Eye (tissue), 1 donor: ENCODE measurements around the gene ZNF175.

ENCODE experiments used
- DNase-seq: peaks from one replicate; pipeline ENCODE4 v3.0.0-alpha.2; 2015

The ZNF175 gene

DNA sequence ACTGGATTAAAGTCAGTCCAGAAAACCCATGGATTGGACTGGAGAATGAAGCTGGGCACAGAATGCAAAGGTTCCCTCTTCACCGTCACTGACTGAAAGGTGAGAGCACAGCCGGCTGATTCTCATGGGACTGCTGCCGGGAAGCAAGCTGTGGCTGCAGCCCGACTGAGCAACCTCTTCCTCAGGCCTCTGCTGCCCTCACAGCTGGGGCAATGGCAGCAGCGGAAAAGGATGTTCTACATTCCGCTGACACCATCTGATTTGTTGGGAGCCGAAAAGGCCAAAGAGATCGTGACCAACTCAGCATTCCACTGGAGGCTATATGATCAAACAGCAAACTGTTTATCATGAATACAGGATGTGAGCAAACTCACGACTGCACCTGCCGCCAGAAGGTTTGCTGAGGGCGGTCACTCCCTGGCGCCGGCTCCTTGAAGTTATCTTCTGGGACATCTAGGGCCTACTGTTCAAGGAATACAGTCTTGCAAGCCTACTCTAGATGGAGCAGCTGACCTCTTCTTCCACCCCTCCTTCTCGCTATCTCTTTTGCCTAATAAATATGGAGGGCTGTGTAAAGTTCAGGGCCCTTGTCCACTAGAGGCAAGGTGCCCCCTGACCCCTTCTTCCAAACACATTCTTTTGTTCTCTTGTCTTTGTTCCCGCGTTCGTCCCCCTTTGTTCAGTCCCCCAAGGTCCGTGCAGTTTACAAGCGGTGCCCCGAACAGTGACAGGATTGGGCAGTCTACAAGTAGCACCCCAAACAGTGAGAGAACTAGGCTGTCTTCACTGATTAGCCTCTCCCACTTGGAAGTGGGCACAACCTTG is 20.0 kb upstream of the ZNF175 start:
- no peak for DNase-seq

GRCh38 chr19:51551673-51552432 is 19.2 kb upstream of the ZNF175 start:
- no peak for DNase-seq

DNA sequence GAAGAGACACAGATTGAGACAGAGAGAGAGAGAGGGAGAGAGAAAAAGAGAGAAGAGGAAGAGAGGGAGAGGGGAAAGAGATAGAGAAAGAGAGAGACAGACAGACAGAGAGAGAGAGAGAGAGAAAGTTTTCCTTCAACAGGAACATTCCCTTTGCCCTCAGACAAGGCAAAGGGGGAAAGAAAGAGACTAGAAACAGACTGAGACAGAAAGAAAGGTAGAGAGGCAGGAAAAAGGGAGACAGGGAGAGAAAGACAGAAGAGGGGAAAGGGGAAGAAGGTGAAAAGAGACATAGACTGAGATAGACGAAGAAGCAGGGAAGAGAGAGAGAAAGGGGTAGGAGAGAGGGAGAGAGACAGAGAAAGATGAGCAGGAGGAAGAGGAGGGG is 18.5 kb upstream of the ZNF175 start:
- no peak for DNase-seq

DNA sequence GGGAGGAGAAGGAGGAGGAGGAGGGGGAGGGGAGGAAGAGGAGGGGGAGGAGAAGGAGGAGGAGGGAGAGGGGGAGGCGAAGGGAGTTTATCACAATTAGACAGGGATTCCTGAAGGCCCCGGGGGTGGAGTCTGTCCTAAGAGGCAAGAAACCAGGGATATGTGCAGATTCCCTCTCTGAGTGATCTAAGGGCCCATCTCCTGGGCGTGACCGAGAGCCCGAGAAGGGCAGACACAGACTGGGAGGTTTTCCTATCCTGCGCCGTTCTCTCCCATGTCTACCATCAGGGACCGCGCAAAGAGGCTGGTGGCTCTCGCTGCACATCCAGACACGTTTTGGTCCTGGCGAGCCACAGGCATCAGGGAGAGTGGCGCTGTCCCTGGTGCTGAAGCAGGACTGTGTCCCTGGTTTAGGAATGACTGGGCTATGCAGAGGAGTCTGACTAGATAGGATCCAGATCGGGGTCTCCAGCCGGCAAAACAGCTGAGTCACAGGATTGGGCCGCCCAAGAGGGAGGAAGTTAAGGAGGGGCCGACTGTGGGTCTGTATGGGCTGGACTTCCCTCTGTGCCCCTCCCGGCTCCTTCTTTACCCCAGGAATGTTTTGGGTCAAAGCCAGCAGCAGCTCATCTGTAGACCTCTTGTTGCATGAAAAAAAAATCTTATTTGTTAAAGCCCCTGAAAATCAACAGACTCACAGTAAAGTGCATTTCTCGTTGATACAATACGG is 17.9 kb upstream of the ZNF175 start:
- DNase-seq, result peak; percentile 93

- no peak for DNase-seq
Observed at GRCh38 chr19:51559240-51559639, 11.8 kb upstream of the ZNF175 start.

DNA sequence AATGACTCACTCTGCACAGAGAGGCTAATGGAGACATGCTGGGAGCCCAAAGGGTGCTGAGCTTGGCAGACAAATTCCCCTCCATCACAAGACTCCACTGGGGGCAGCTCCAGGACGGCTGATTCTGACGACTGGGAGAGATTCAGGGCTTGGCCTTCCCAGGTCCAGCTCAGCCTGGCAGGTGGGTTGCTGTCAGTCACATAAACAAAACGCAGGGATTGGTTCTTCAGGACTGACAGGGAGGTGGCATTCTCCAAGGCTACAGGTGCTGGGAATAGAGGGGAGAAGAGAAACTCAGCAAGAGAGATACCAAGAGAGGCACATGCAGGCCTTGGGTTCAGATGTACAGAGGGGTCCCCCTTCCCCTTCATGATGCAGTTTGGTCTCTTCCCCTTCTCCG is 10.7 kb upstream of the ZNF175 start:
- DNase-seq, result no peak

- DNase-seq, result no peak
Observed at GRCh38 chr19:51564791-51565190, 6.3 kb upstream of the ZNF175 start.

DNA sequence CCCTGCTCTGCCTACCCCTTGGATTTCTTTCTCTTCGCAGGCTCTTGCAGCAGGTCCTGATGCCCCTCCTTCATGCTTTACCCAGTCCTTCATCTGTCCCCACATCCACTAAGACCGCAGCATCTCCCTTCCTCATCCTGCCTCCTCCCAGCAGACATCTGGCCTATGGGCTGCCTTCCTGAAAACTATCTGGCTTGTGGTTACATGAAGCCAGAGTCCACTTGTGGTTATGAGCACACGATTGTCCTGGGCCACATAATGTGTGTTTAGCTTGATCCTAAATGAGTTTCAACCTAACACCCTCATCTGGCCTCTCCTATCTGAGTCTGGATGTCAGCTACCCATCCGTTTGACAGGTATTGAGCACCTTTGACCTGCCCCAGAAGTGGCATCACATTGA is 5.5 kb upstream of the ZNF175 start:
- DNase-seq, result no peak

GRCh38 chr19:51566489-51567100 is 4.5 kb upstream of the ZNF175 start:
- DNase-seq, result no peak

DNA sequence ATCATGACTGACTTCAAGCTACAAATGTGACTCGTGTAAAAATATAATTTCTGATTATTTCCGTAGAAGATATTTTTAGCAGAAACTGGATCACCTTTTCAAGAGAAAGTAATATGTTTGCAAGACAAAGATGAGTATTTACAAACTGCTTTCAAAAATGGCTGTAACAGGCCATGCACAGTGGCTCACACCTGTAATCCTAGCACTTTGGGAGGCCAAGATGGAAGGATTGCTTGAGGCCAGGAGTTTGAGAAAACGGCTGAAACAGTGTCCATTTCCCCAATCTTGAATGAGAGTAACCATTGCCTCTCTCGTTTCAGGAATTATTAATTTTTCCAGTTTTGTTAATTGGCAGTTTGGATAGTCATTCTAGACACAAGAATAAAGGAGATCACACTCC is 3.5 kb upstream of the ZNF175 start:
- DNase-seq, result no peak

DNA sequence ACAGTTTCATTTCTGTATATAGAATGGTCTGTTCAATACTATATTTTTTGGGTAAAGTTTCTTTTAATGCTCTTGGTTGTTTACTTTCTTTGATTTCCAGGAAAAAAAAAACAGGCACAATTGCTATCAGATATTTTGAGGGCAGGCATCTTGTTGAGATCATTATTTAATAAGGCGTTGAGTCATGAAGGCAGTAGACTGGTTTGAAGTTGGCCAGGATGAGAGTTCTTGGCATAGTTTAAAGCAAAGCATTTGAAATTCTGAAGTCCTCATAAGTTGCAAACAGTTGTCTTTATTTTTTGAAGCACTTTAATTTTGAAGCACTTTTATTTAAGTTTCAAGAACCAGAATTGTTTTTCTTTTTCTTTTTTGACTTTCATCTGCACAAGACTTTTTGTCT is 2.6 kb upstream of the ZNF175 start:
- DNase-seq, result no peak

- DNase-seq, result no peak
Observed at GRCh38 chr19:51571599-51571998, 516 bp downstream of the ZNF175 start.

- DNase-seq, result no peak
Observed at GRCh38 chr19:51572410-51572809, 1.3 kb downstream of the ZNF175 start.

- DNase-seq, result no peak
Observed at GRCh38 chr19:51572908-51573307, 1.8 kb downstream of the ZNF175 start.

GRCh38 chr19:51573331-51573730 is 2.2 kb downstream of the ZNF175 start:
- DNase-seq, result no peak

DNA sequence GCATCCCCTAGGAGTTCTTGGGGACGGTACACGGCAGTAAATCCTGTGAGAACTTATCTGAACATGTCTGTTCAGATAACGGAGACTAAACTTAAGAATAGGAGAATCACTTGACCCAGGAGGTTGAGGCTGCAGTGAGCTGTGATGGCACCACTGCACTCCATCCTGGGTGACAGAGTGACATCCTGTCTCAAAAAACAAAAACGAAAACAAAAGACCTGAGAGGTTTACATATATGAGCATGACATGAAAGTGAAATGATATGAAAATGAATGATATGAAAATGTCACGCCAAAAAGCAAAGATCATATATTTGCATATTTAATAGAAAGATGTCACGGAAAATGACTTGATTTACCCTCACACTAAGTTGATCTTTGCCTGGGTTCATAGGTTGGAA is 5.8 kb downstream of the ZNF175 start:
- no peak for DNase-seq

DNA sequence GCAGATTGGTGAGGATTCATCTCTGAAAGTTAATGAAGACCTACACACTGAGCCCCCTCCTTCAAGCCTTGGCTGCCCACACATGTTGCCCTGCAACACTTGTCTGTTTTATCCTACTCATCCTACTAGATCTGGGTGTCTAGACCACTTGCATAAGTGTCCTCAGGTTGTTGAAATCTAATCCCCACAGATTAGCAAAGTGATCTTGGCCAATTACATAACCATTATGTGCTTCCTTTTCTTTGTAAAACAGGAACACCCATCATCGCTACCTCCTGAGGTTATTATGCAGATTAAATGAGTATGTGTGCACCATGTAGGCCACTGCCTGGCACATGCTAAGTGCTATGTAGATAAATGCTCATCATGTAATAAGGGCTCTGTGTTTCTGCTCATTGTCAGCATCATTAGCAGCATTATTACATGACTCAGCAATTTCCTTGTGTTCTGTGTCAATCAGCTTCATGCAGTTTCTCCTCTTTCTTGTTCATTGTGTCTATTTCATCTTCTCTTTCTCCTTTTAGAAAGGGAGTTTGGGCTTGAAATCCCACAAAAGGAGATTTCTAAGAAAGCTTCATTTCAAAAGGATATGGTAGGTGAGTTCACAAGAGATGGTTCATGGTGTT is 15.1 kb downstream of the ZNF175 start:
- no peak for DNase-seq

- DNase-seq, result no peak
Observed at GRCh38 chr19:51586799-51587198, 15.7 kb downstream of the ZNF175 start.

DNA sequence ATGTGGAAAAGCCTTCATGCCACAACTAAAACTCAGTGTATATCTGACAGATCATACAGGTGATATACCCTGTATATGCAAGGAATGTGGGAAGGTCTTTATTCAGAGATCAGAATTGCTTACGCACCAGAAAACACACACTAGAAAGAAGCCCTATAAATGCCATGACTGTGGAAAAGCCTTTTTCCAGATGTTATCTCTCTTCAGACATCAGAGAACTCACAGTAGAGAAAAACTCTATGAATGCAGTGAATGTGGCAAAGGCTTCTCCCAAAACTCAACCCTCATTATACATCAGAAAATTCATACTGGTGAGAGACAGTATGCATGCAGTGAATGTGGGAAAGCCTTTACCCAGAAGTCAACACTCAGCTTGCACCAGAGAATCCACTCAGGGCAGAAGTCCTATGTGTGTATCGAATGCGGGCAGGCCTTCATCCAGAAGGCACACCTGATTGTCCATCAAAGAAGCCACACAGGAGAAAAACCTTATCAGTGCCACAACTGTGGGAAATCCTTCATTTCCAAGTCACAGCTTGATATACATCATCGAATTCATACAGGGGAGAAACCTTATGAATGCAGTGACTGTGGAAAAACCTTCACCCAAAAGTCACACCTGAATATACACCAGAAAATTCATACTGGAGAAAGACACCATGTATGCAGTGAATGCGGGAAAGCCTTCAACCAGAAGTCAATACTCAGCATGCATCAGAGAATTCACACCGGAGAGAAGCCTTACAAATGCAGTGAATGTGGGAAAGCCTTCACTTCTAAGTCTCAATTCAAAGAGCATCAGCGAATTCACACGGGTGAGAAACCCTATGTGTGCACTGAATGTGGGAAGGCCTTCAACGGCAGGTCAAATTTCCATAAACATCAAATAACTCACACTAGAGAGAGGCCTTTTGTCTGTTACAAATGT is 16.4 kb downstream of the ZNF175 start:
- no peak for DNase-seq

DNA sequence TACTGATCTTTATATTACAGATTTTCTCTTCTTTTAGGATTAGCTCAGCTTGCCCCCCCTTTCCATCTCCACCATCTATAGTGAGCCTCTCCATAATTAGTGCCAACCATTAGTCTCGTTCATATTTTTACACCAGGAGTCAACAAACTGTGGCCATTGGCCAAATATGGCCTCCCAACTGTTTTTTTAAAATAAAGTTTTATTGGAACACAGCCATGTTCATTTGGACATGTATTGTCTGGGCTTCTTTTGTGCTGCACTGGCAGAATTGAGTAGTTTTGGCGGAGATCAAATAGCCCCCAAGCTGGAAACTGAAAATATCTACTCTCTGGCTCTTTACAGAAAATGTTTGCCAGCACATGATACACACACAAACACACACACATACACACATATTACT is 18.4 kb downstream of the ZNF175 start:
- no peak for DNase-seq

DNA sequence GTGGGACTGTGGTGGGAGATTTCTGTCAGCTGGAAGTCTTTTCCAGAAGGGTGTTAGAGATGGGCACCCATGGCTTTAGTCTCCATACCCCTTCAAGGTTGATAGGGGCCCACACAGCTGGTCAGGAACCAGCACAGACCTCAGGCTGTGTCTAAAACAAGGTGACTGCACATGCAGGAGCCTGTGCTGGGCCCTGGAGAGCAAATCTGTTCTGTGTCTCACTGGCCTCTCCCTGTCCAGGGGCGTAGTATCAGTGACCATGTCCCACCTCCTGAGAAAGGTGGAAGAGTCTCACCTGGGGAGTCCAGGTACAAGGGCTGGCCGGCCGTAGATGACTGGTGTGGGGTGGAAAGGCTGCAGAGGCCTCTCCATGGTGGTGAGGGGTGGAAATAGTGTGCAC is 19.4 kb downstream of the ZNF175 start:
- no peak for DNase-seq

GRCh38 chr19:51592521-51592920 is 21.4 kb downstream of the ZNF175 start:
- no peak for DNase-seq
